ENCODE results near the gene BMP4.

- TF ChIP-seq CTCF (optimal IDR thresholded peaks at IDR 0.05 in 1 of 3, IDR thresholded peaks at IDR 0.05 in 1 of 3, conservative IDR thresholded peaks at IDR 0.05 in 1 of 3; ENCODE audit: extremely low read depth in 1 of 3, insufficient read depth in 2 of 3, low read length in 3 of 3) (no peak), EZH2 (IDR thresholded peaks at IDR 0.05; ENCODE audit: low read length) (no peak)
Measured at GRCh38 chr14:53908416-53908815, 48.2 kb downstream of the BMP4 start.
